GM12875 (cell line): ENCODE data around the gene WDR74.

Experiments used
- H3K4me3 ChIP-seq: one replicate; pipeline ENCODE4 v1.5.1; 2011; ENCODE audit warnings: low read depth, low read length, control low read depth
- TF ChIP-seq, protein P1 (sequence below): IDR thresholded peaks from 2 replicates; pipeline ENCODE4 v1.5.1; 2011; ENCODE audit warnings: low read depth, mild to moderate bottlenecking, control low read depth, inconsistent platforms, low read length, moderate library complexity, borderline replicate concordance; ENCODE audit not compliant: insufficient read depth

Gene WDR74

DNA sequence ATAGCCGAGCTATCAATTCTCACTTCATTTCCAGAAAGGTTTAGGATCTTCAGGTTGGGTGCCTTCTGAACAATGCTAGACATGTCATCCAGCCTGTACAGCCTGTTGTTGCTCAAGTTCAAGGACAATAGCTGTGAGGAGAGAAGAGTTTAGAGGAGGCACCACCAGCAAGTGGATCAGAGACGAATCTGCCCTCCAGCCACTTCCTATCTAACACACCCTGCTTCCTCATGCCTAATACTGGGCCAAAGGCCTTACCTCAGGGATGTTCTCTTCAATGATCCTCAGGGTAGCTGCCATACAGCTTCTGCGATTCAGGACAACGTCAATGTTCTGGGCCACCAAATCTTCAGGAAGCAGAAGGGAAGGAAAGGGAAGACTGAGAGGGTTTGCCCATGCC lies 38.3 kb downstream of the WDR74 start:
- no peak overlapping the region for H3K4me3 ChIP-seq
- TF ChIP-seq, protein P1, sequence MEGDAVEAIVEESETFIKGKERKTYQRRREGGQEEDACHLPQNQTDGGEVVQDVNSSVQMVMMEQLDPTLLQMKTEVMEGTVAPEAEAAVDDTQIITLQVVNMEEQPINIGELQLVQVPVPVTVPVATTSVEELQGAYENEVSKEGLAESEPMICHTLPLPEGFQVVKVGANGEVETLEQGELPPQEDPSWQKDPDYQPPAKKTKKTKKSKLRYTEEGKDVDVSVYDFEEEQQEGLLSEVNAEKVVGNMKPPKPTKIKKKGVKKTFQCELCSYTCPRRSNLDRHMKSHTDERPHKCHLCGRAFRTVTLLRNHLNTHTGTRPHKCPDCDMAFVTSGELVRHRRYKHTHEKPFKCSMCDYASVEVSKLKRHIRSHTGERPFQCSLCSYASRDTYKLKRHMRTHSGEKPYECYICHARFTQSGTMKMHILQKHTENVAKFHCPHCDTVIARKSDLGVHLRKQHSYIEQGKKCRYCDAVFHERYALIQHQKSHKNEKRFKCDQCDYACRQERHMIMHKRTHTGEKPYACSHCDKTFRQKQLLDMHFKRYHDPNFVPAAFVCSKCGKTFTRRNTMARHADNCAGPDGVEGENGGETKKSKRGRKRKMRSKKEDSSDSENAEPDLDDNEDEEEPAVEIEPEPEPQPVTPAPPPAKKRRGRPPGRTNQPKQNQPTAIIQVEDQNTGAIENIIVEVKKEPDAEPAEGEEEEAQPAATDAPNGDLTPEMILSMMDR, result no peak

DNA sequence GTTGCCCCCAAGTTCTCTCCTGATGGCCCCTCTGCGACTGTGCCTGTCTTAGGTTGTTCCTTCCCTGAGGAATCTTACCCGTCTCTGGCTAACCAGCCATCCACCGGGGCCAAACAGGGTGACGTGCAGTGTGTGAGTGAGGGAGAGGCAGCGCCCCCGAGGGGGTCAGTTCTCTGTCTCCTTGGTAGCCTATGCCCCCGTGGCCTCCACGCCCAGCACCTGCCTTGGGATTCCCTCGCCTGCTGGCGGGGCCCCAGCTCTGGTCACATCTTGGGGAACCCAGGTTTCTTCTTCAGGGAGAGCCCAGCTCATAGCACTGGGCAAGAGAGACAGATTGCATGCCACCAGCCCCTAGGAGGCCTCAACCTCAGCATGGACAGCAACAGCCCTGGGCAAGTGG lies 39.9 kb downstream of the WDR74 start:
- TF ChIP-seq, protein P1, result no peak
- H3K4me3 ChIP-seq, result no peak overlapping the region

DNA sequence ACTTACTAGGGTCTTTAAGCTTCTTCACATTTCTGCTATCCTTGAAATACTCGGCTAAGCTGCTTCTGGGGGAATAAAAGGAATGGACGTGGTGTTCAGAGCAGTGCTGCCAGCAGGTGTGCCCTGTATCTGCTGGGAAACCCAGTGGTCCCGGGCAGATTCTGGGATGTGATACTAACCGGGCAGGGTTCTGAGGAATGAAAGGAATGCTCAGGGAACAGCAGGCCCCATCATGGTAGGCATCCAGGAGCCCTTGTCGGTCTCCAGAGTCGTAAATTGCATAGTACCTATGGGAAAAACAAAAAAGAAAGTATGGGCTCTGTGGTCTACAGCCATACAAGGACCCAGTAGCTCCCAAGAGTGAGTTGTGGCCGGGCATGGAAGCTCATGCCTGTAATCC lies 43.1 kb downstream of the WDR74 start:
- no peak overlapping the region for H3K4me3 ChIP-seq
- TF ChIP-seq, protein P1, result no peak

DNA sequence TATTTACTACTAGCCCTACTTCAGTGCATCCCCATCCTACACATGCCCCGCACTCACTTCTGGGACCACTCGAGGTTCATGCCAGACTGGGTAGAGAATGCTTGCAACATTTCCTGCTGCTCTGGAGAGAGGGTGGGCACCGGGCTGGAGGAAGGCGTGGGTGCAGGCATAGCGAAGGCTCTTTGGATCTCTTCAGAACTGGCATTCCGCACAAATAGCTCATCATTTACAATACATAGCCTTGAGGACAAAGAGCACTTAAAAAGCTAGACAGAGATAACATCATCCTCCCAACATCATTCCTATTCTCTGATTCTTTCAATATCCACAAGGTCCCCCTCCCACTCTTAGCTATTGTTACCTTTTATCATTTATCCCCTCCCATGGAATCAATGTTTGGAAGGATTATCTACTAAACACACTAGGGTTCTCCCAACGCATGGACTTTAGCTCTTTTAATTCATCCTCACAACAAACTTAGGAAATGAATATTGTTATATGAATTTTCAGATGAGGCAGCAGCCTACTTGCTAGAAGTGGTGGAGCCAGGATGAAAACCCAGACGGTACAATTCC lies 45.1 kb downstream of the WDR74 start:
- H3K4me3 ChIP-seq, result no peak overlapping the region
- TF ChIP-seq, protein P1, result no peak

DNA sequence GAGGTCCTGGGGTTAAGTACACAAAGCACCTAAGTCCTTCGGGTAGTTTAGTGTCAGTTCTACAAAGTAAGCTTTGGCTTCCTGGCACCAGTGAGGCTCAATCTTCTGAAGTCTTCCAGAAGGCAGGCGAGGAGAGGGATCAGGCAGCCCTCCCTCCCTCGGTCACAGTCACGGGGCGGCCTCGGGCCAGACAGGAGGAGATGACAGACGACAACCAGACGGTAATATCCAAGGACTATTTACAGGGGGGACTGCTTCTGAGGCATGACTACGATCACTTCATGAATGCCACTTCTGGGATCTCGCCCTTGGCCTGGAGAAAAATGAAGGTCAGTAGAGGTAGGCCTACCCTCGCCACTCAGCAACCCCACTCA lies 47.2 kb downstream of the WDR74 start:
- TF ChIP-seq, protein P1, result no peak
- no peak overlapping the region for H3K4me3 ChIP-seq

DNA sequence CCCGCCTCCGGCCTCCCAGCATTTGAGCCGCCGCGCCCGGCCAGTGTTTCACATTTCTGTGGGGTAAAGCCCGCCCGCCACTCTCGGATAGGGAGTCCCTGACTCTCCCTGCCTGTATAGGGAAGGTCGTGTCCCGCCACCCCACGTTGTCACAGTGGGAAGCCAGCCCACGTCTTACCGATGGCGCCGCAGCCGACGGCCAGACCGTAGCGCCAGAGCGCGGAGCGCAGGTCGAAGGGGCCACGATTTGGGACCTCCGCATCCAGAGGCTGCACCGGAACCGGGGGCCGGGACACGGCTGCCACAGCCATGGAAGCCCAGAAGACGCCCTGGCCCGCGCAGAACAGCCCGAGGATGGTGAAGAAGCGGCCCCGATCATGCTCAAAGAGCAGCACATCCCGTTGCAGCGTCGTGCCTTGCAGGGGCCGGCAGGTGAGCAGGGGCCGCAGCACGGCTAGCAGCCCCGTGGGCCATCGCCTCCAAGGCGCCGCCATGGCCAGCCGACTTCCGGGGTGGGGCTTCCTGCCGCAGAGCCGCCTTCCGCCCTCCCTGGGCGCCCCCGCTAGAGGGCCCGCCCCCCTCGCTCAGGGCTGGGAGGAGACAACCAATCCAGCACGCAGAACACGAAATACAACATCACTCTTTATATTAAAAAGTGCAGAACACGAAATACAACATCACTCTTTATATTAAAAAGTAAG lies 47.7 kb downstream of the WDR74 start, which contains the start of gene TMEM223:
Gene TMEM223 (minus strand): TSS at position 506 of the 701 bp plus-strand sequence. CDS start 12 bp downstream, at position 494.
- peak within 1 kb of the TSS; percentile 92 for H3K4me3 ChIP-seq

More for the DNA sequence above, 47.7 kb downstream of the WDR74 start, which contains the start of gene TMEM223:
- TF ChIP-seq, protein P1, result no peak
